HG02623 (cell line): ENCODE measurements around the gene MUC5B.

ENCODE experiments used
- ATAC-seq: cut with Tn5 transposase; IDR thresholded peaks from one replicate; pipeline ENCODE4 v1.9.1; 2021; ENCODE audit warnings: moderate library complexity; ENCODE audit not compliant: unreplicated experiment

Gene MUC5B

DNA sequence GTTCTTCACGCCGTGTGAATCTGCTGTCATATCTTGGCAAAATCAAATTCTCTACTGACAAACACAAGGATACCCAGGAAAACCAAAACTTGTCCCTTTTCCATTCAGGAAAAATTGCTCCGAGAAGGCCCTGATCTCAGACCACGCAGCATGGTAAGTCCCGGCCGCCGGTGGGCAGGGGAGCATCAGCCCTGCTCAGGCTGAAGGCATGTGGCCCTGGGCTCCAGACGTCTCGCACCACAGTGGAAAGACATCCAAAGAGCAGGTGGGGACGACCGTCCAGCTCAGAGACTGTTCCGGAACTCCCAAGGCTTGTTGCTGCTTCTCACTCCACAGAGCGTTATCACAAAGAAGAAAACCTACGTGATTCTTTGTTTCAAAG is 56.8 kb downstream of the MUC5B start:
- no peak for ATAC-seq

DNA sequence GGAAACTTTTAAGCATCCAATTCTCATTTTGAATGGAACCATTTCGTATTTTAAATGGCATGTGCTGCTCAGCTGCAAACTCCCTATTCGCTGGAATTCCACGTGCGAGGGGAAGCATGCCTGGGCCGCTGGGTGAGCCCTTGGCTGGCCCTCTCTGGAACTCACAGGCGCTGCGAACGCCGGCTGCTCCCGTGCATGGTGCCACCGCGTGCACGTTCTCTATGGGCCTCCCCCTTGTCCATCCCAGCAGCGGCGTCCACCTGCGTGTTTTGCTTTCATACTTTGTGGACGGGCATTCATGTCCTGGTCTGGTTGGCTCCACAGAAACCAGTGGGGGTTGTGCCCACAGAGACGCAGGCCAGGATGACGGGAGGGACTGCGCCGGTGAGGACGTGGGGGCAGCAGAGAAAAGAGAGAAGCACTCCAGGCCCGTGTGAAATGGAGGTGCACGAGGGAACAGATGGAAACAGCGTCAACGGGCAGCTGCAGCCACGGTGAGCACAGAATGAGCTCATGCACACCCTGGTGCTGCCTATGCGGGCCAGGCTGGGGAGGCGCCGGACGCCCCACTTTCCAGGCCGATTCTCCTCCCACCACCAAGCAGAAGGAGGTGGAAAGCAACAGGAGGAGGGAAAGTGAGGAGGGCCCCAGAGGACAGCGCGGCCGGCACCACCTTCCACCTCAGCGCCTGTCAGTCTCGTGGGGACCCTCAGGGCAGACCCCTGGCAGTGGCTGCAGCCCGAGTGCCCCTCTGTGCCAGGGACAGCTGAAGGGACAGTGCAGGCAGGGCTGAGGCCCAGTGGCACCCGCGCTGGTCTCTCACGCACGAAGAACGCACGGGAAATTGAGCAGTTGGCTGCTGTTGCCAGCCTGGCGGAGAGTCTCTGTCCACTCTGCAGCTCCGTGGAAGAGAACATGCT is 57.5 kb downstream of the MUC5B start:
- ATAC-seq: no peak

DNA sequence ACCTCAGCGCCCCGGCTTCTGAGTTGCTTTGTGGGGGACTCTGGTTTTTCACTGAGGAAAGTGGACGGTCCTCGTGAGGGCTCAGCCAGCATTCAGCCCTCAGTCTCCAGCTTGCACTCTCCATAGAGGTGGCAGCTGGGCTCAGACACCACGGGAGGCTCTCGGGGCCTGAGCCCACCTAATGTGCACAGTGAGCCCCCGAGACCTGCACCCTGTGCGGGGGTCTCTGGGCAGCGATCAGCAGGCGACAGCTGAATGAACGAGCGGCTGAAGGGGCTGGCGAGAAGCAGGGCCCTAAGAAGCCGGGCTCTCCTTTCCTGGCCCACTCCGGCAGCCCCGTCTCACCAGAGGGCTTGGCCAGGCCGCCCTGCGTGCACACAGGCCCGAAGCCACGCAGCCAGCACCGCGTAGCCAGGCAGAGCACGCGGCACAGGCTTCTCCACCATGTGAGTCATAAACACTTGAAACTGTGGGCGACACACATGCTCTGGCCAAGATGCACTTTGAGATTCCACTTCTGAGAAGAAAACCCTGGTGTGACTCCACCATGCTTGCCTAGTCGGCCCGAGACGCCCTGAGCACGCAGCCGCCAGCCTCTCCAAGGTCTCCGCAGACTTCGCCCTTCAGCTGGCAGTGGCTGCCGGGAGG is 58.6 kb downstream of the MUC5B start:
- no peak for ATAC-seq

- ATAC-seq: no peak
Measured at GRCh38 chr11:1281974-1282365, 59.1 kb downstream of the MUC5B start.

- ATAC-seq: no peak
Measured at GRCh38 chr11:1283091-1283511, 60.2 kb downstream of the MUC5B start.

DNA sequence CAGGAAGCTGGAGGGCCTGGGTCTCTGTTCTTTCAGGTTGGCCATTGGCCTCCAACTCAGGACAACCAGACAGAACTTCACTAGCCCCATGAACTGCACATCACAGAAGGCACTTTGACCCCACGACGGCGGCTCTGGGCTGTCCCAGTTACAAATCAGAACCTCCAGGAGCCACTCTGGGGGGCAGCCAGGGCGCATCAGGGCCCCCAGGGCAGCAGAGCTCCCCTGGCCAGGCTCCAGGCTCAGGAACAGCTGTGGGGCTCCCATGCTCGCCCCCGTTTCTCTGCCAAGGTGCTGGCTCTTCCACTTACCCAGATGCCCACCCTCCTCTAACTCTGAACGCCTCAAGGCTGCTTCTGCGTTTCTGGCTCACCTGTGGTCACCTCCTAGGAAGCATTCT is 61.0 kb downstream of the MUC5B start:
- ATAC-seq: no peak

DNA sequence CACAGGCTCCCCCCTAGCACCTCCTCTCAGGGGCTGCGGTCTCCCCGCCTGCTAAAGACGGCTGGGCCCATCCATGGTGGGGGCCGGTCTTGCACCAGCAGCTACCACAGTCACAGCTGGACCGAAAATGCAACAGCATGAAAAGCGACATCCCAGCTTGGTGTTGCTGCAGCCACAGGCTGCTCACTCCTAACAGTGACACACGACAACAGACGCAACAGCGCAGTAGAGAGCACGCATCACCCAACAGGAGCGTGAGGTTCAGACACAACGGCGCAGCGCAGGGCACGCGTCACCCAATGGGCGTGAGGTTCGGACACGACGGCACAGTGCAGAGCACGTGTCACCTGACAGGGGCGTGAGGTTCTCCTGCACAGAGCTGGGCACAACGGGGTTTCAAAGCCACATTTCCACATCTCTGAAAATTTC is 62.5 kb downstream of the MUC5B start:
- no peak for ATAC-seq

GRCh38 chr11:1285876-1286275 is 63.0 kb downstream of the MUC5B start:
- no peak for ATAC-seq

- ATAC-seq: no peak
Measured at GRCh38 chr11:1287928-1288327, 65.1 kb downstream of the MUC5B start.

GRCh38 chr11:1288426-1289151 is 65.7 kb downstream of the MUC5B start:
- no peak for ATAC-seq

GRCh38 chr11:1289211-1289935 is 66.5 kb downstream of the MUC5B start:
- no peak for ATAC-seq

DNA sequence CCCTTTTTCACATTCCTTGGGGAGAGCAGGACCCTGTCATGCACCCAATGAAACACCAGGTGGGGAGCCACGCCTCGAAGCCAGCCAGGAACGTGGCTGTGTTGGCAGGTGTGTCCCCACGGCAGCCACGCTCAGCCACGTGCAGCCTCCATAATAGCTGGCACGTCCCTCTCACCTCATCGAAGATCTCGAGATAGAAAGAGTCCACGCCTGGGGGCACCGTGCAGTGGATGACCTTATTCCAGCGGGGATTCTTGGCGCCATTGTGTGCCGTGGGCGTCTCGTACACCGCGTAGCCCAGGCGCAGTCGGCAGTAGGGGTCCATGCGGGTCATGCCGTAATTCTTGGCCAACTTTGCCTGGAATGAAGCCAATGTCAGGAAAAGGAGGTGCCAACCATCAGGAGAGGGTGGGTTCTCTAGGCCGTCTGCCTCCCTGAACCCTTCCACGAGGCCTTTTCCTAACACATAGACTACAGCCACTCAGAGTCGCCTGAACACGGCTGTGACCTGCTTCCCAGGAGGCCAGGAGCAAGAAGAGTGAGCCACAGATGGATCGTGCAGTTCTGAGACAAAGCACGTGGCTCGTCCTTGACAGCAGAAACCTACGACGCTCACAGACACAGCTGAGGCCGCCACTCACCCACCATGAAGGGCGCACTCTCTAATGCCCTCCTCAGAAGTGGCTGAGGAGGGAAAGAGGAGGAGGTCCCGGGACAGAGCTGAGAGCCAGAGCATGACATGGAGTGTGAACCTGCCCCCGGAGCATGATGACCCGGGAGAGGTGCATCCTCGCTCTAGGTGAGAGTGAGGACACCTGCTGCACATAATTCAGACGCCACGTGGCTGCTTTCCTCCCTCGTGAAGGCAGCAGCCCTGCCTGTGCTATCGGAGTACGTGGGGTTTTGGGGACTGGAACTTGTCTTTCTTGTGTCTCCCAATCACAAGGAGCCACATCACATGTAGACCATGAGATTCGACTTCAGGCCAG is 67.5 kb downstream of the MUC5B start:
- ATAC-seq: no peak

- ATAC-seq: no peak
Measured at GRCh38 chr11:1291295-1292017, 68.6 kb downstream of the MUC5B start.

DNA sequence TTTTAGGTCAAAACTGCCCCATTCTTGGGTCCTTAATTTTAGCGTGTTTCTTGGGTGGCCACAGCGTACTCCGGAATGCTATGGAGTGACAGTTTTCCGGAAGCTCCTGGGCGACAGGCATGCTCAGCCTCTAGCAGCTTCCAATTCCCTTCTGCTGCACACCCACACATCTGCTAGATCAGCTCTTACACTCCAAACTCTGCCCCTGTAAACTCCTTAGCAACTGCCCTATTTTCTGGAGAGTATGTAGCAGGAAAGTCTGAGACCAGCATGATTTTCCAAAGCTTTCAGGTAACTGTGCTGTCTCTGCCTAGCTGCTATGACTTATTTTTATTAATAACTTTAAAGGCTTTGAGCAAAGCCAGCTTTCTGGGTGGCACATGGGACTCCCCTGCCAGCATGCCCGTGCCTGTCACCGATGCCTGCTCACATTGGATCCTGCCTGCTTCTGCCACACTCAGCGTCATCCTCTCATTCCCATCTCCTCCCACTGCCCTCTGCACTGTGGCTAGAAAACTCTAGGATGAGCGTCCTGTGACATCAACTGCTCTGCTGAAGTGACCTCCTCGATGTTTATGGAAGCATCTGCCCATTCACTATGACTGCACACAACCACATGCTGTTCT is 69.3 kb downstream of the MUC5B start:
- no peak for ATAC-seq

GRCh38 chr11:1292644-1293618 is 70.1 kb downstream of the MUC5B start:
- ATAC-seq: no peak

GRCh38 chr11:1293619-1294015 is 70.8 kb downstream of the MUC5B start:
- no peak for ATAC-seq

DNA sequence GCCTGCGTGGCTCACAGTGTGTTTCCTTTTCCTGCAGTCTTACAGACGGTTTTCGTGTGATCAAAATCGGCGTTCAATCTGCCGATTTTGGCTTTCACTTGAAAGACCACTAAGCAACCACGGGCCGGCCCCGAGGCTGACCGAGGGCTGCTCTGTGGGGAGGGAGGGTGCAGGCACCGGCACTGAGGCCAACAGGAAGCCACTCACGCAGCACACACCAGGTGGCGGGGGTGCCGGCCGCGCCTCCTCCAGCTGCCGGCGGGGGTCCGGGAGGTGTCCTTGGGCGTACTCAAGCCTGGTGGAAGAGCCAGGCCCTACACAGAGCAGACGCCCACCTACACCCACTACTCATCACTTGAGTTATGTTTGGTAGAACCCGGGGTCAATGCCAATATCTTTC is 72.2 kb downstream of the MUC5B start:
- no peak for ATAC-seq

DNA sequence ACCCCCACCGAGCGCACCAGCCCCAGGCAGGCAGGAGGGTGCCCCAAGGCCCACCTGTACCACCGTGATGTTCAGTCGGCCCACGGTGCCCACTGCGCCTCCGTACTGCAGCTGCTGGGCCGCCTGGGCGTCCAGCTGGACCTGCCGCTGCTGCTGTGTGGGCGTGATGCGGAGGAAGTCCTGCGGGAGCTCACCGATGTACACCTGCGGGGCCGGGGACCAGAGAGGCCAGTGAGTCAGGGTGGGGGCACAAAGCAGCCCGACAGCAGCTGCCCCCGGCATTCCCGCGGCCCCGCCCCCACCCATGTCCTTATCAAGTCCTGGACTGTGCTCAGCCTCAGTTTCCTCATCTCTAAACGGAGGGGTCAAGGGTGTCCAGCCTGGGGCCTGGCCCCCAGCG is 72.7 kb downstream of the MUC5B start:
- no peak for ATAC-seq
